WTC11 (cell line): ENCODE results near the gene SETX. TPM values are rescaled to one million over a fixed set of nuclear protein-coding genes. Genes with fewer than 3 reads are reported as not detected.

ENCODE experiments used
- ATAC-seq: fragments of 200-7000 bp; cut with Tn5 transposase; 2 replicates; pipeline ENCODE4 v1.10.0; 2021; ENCODE audit warnings: mild to moderate bottlenecking, moderate library complexity
- CTCF ChIA-PET: fragments of 300-600 bp; sonication (Branson Sonifier 250); formaldehyde crosslinking; loops from one replicate; lab custom pipeline; 2021; ENCODE audit warnings: antibody characterized with exemption; lab: Charles Lee
- POLR2A ChIA-PET: fragments of 350-600 bp; sonication (Branson Sonifier 250); formaldehyde crosslinking; loops from one replicate; lab custom pipeline; 2021; ENCODE audit warnings: antibody characterized with exemption; lab: Charles Lee
- DNase-seq: peaks from one replicate; pipeline ENCODE4 v3.0.0; 2021; ENCODE audit warnings: low spot score
- H3K27ac Mint-ChIP-seq: 2 replicates; pipeline ENCODE4 v1.8.0; 2021; ENCODE audit warnings: mixed read lengths
- H3K27me3 Mint-ChIP-seq: 2 replicates; pipeline ENCODE4 v1.8.0; 2021; ENCODE audit warnings: low read depth, mild to moderate bottlenecking, moderate library complexity, mixed read lengths
- H3K36me3 Mint-ChIP-seq: 2 replicates; pipeline ENCODE4 v1.8.0; 2021; ENCODE audit warnings: mixed read lengths
- H3K4me1 Mint-ChIP-seq: 2 replicates; pipeline ENCODE4 v1.8.0; 2022; ENCODE audit warnings: mixed read lengths
- H3K4me3 Mint-ChIP-seq: 2 replicates; pipeline ENCODE4 v1.8.0; 2021; ENCODE audit warnings: mild to moderate bottlenecking, moderate library complexity, mixed read lengths
- H3K9me3 Mint-ChIP-seq: 2 replicates; pipeline ENCODE4 v1.8.0; 2021; ENCODE audit warnings: mixed read lengths
- ATF1 ChIP-seq: sonication (generic); formaldehyde crosslinking; IDR thresholded peaks from 2 replicates; pipeline ENCODE4 v1.8.1; 2023; ENCODE audit warnings: mild to moderate bottlenecking, moderate library complexity, missing genetic modification reagents
- CREB1 ChIP-seq: sonication (generic); formaldehyde crosslinking; IDR thresholded peaks from 2 replicates; pipeline ENCODE4 v1.8.0; 2023; ENCODE audit warnings: mild to moderate bottlenecking, missing genetic modification reagents
- CREM ChIP-seq: sonication (generic); formaldehyde crosslinking; IDR thresholded peaks from 2 replicates; pipeline ENCODE4 v1.8.1; 2022; ENCODE audit warnings: mild to moderate bottlenecking, missing genetic modification reagents, moderate library complexity
- FOXK1 ChIP-seq: sonication (generic); formaldehyde crosslinking; IDR thresholded peaks from 2 replicates; pipeline ENCODE4 v1.8.0; 2022; ENCODE audit warnings: mild to moderate bottlenecking, moderate library complexity, missing genetic modification reagents
- GABPB1 ChIP-seq: sonication (generic); formaldehyde crosslinking; IDR thresholded peaks from 2 replicates; pipeline ENCODE4 v1.8.1; 2023; ENCODE audit warnings: mild to moderate bottlenecking, missing genetic modification reagents
- JUN ChIP-seq: sonication (generic); formaldehyde crosslinking; IDR thresholded peaks from 2 replicates; pipeline ENCODE4 v1.8.0; 2023; ENCODE audit warnings: mild to moderate bottlenecking, missing genetic modification reagents
- NFYB ChIP-seq: sonication (generic); formaldehyde crosslinking; conservative IDR thresholded peaks from 2 replicates; pipeline ENCODE4 v1.8.0; 2022; ENCODE audit warnings: low read depth, missing genetic modification reagents
- PRDM15 ChIP-seq: sonication (generic); formaldehyde crosslinking; IDR thresholded peaks from 2 replicates; pipeline ENCODE4 v1.8.0; 2022; ENCODE audit warnings: missing genetic modification reagents
- SMAD4 ChIP-seq: sonication (generic); formaldehyde crosslinking; IDR thresholded peaks from 2 replicates; pipeline ENCODE4 v1.8.0; 2022; ENCODE audit warnings: mild to moderate bottlenecking, missing genetic modification reagents
- SP1 ChIP-seq: sonication (generic); formaldehyde crosslinking; conservative IDR thresholded peaks from 2 replicates; pipeline ENCODE4 v1.8.1; 2022; ENCODE audit warnings: missing genetic modification reagents
- TCF7 ChIP-seq: sonication (generic); formaldehyde crosslinking; IDR thresholded peaks from 2 replicates; pipeline ENCODE4 v1.8.0; 2022; ENCODE audit warnings: mild to moderate bottlenecking, low read depth, missing genetic modification reagents, moderate library complexity
- ZMAT4 ChIP-seq: fragments of 250-450 bp; sonication (Bioruptor Pico); IDR thresholded peaks from 2 replicates; pipeline ENCODE4 v1.9.0; 2021; ENCODE audit warnings: mild to moderate bottlenecking
- ZNF121 ChIP-seq: sonication (generic); formaldehyde crosslinking; IDR thresholded peaks from 2 replicates; pipeline ENCODE4 v1.8.0; 2023; ENCODE audit warnings: missing genetic modification reagents
- ZNF396 ChIP-seq: fragments of 250-450 bp; sonication (Bioruptor Pico); IDR thresholded peaks from 2 replicates; pipeline ENCODE4 v1.8.0; 2021; ENCODE audit warnings: mild to moderate bottlenecking, moderate library complexity, borderline replicate concordance
- total RNA-seq: library from RNA; stranded (reverse); gene quantifications from 3 replicates; pipeline ENCODE4 v1.2.3, GENCODE V29; 2021
- TF ChIP-seq, protein P1 (sequence below): sonication (generic); formaldehyde crosslinking; IDR thresholded peaks from 2 replicates; pipeline ENCODE4 v1.8.0; 2023; ENCODE audit warnings: missing genetic modification reagents, mild to moderate bottlenecking, borderline replicate concordance
- TF ChIP-seq, protein P2 (sequence below): fragments of 250-450 bp; sonication (Bioruptor Pico); IDR thresholded peaks from 2 replicates; pipeline ENCODE4 v1.8.0; 2021; ENCODE audit warnings: mild to moderate bottlenecking
- TF ChIP-seq, protein P3 (sequence below): fragments of 250-450 bp; sonication (Bioruptor Pico); conservative IDR thresholded peaks from 2 replicates; pipeline ENCODE4 v1.9.0; 2021; ENCODE audit warnings: mild to moderate bottlenecking
- TF ChIP-seq, protein P4 (sequence below): sonication (generic); formaldehyde crosslinking; IDR thresholded peaks from 2 replicates; pipeline ENCODE4 v1.8.1; 2023; ENCODE audit warnings: mild to moderate bottlenecking, missing genetic modification reagents

The SETX gene
- total RNA-seq, 1 experiment from 2014 or later, result 30.1 TPM

- TF ChIP-seq CREB1 (CRISPR knock-in tag) (peak; percentile 59; the same call in 1 of the 2 replicates), GABPB1 (CRISPR knock-in tag) (peak; percentile 62; the same call in 1 of the 2 replicates), CREM (peak; percentile 86), ATF1 (CRISPR knock-in tag) (peak; percentile 71; the same call in 1 of the 2 replicates), SP1 (CRISPR knock-in tag) (peak; percentile 92), NFYB (peak; percentile 57), FOXK1 (peak; percentile 40; the same call in 1 of the 2 replicates)
Measured at GRCh38 chr9:132354637-132355355, at the start of gene SETX (continued).

DNA sequence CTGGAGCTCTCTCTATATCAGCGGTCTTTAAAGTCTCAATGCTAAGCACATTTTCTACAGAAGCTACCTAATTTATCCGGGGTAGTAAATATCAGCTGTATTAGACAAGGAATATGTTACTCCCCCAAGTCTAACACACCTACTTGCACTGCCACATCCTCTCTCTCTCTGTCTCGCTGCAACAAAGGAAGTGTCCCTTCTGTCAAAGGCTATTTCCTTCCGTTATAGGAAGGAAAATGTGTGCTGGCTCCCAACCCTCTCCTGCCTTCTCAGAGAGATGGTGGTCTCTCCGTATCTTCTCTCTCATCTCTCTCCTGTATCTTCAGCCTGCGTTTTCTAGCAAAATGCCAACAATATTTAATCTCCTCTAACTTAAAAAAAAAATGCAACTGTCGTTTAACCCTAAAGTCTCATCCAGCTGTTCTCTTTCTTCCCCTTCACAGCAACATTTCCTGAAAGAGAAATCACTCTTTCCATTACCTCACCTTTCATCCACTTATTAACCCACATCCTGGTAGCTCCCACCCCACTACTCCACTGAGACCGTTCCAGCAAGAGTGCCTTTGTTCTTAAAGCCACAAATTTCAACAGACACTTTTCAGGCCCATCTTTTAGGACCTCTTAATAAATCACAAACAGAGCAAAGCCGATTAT lies 49.6 kb upstream of the SETX start:
- H3K4me3 Mint-ChIP-seq, result peak overlapping the region; percentile 87; the same call in 1 of the 2 replicates
- ChIA-PET CTCF (no interaction called here), POLR2A (no interaction called here)
- no peaks in the 10 kb centered on the region for H3K9me3 Mint-ChIP-seq
- H3K36me3 Mint-ChIP-seq, result peaks cover 27% of the 10 kb centered on the region
- no peak overlapping the region; the same call in 1 of the 2 replicates for H3K27ac Mint-ChIP-seq
- peaks cover 16% of the 10 kb centered on the region for H3K27me3 Mint-ChIP-seq
- DNase-seq, result no peak
- H3K4me1 Mint-ChIP-seq, result peaks cover 14% of the 10 kb centered on the region
- no peak for ATAC-seq
- TF ChIP-seq JUN (CRISPR knock-in tag) (no peak), ATF1 (CRISPR knock-in tag) (no peak), CREB1 (CRISPR knock-in tag) (no peak), ZMAT4 (CRISPR knock-in tag) (no peak), SMAD4 (CRISPR knock-in tag) (no peak), FOXK1 (no peak), PRDM15 (CRISPR knock-in tag) (no peak), ZNF396 (CRISPR knock-in tag) (no peak), ZNF121 (CRISPR knock-in tag) (no peak), TCF7 (CRISPR knock-in tag) (no peak), SP1 (CRISPR knock-in tag) (no peak)
- TF ChIP-seq, protein P1, sequence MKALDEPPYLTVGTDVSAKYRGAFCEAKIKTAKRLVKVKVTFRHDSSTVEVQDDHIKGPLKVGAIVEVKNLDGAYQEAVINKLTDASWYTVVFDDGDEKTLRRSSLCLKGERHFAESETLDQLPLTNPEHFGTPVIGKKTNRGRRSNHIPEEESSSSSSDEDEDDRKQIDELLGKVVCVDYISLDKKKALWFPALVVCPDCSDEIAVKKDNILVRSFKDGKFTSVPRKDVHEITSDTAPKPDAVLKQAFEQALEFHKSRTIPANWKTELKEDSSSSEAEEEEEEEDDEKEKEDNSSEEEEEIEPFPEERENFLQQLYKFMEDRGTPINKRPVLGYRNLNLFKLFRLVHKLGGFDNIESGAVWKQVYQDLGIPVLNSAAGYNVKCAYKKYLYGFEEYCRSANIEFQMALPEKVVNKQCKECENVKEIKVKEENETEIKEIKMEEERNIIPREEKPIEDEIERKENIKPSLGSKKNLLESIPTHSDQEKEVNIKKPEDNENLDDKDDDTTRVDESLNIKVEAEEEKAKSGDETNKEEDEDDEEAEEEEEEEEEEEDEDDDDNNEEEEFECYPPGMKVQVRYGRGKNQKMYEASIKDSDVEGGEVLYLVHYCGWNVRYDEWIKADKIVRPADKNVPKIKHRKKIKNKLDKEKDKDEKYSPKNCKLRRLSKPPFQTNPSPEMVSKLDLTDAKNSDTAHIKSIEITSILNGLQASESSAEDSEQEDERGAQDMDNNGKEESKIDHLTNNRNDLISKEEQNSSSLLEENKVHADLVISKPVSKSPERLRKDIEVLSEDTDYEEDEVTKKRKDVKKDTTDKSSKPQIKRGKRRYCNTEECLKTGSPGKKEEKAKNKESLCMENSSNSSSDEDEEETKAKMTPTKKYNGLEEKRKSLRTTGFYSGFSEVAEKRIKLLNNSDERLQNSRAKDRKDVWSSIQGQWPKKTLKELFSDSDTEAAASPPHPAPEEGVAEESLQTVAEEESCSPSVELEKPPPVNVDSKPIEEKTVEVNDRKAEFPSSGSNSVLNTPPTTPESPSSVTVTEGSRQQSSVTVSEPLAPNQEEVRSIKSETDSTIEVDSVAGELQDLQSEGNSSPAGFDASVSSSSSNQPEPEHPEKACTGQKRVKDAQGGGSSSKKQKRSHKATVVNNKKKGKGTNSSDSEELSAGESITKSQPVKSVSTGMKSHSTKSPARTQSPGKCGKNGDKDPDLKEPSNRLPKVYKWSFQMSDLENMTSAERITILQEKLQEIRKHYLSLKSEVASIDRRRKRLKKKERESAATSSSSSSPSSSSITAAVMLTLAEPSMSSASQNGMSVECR (CRISPR knock-in tag), result no peak
- TF ChIP-seq, protein P2, sequence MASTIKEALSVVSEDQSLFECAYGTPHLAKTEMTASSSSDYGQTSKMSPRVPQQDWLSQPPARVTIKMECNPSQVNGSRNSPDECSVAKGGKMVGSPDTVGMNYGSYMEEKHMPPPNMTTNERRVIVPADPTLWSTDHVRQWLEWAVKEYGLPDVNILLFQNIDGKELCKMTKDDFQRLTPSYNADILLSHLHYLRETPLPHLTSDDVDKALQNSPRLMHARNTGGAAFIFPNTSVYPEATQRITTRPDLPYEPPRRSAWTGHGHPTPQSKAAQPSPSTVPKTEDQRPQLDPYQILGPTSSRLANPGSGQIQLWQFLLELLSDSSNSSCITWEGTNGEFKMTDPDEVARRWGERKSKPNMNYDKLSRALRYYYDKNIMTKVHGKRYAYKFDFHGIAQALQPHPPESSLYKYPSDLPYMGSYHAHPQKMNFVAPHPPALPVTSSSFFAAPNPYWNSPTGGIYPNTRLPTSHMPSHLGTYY (CRISPR knock-in tag), result no peak
- TF ChIP-seq, protein P3, sequence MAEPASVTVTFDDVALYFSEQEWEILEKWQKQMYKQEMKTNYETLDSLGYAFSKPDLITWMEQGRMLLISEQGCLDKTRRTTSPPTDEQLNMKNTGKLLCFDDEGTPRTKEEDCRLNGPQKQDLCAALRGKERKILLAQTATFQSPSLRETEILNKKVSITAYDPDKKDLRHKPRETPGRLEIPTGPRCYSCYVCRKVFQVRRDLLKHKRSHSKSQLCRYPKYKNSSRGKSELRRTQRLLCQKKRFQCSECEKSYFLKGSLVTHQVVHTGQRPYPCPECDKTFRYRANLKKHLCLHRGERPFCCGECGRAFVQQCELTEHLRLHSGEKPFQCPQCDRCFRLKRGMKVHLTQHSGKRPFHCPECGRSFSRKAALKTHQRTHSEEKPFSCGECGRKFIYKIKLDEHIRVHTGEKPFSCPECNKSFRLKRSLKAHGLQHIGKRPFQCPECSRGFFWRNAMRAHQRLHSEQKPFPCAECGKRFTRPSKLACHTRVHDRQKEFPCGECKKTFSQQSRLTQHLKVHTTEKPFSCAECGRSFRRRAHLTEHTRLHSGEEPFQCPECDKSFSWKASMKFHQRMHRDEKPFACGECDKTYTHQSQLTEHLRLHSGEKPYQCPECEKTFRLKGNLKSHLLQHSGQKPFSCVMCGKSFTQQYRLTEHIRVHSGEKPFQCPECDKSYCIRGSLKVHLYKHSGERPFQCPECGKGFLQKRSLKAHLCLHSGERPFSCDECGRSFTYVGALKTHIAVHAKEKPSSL (CRISPR knock-in tag), result no peak
- TF ChIP-seq, protein P4, sequence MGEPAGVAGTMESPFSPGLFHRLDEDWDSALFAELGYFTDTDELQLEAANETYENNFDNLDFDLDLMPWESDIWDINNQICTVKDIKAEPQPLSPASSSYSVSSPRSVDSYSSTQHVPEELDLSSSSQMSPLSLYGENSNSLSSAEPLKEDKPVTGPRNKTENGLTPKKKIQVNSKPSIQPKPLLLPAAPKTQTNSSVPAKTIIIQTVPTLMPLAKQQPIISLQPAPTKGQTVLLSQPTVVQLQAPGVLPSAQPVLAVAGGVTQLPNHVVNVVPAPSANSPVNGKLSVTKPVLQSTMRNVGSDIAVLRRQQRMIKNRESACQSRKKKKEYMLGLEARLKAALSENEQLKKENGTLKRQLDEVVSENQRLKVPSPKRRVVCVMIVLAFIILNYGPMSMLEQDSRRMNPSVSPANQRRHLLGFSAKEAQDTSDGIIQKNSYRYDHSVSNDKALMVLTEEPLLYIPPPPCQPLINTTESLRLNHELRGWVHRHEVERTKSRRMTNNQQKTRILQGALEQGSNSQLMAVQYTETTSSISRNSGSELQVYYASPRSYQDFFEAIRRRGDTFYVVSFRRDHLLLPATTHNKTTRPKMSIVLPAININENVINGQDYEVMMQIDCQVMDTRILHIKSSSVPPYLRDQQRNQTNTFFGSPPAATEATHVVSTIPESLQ (CRISPR knock-in tag), result no peak
